Hematopoietic multipotent progenitor cell treated with erythropoietin and hydrocortisone succinate and interleukin-3 and kit ligand, for 4 days (in vitro differentiated cells): ENCODE measurements around the gene AK5.

Source experiments
- DNase-seq: peaks from one replicate; pipeline ENCODE4 v3.0.0-alpha.2; 2015

AK5 gene

DNA sequence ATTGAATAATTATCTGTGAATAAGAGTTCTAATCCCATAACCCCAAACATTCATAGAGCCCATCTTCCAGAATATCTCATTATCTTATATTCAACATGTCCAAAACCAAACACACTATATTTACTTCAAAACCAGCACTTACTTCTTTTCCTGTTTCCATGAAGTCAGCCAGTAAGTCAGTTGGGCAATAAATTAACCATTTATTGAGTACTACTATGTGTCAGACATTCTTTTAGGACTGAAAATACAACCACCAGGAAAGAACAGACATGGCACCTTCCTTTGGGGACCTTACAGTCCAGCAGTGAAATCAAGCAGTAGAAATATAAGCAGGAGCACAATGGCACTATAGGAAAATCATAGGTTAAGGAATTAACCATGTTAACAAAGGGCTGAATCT, 8.8 kb downstream of the AK5 start:
- no peak for DNase-seq

DNA sequence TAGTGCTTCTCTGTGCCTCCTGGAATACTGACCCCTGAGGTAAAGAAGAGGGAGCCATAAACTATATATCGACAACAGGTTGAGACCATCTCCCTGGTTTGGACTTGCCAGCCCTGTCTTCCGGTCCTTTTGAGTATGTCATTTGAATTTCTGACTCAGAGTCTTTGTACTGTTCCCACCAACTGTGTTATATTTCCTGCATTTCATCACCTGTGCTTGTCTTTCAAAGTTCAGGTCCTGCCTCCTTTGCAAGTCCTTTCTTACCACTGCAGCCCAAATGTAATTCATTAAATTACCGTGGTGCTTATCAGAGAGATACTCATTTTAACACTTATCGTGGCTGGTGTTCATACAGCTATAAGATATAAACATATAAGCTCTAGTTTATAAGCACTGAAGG, 10.7 kb downstream of the AK5 start:
- DNase-seq: no peak

DNA sequence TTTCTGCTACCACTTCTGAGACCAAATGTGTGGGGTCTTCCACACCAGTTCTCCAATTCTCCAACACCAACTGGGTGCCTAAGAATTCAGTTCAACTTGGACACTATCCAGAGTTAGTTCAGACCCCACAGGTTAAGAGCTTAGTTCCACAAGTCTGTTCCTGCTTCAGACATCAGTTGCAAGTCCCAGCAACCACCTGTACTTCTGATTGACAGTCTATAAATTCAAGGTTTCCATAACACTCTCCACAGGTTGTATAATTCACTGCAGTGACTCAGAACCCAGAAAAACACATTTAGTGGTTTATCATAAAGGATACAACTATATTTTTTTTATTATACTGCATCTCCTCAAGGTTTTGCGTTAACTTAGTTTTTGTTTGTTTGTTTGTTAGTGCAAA, 18.7 kb downstream of the AK5 start:
- no peak for DNase-seq

DNA sequence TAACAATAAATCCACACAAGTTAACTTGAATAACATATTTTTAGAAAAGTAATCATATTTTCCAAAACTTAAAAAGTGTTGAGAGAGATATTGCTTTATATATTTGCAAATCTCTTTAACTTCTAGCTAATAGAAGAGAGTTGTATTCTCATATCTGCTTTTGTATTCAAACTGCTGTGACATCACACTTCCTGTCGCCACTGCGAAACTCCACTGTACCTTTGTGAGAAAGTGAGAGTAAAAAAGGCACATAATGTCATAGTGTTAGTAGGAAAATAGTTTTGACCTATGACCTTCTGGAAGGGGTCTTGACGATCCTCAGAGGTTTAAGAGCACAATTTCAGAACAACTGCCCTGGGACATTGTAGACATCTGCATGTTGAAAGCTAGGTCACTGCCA, 21.6 kb downstream of the AK5 start:
- DNase-seq: no peak

DNA sequence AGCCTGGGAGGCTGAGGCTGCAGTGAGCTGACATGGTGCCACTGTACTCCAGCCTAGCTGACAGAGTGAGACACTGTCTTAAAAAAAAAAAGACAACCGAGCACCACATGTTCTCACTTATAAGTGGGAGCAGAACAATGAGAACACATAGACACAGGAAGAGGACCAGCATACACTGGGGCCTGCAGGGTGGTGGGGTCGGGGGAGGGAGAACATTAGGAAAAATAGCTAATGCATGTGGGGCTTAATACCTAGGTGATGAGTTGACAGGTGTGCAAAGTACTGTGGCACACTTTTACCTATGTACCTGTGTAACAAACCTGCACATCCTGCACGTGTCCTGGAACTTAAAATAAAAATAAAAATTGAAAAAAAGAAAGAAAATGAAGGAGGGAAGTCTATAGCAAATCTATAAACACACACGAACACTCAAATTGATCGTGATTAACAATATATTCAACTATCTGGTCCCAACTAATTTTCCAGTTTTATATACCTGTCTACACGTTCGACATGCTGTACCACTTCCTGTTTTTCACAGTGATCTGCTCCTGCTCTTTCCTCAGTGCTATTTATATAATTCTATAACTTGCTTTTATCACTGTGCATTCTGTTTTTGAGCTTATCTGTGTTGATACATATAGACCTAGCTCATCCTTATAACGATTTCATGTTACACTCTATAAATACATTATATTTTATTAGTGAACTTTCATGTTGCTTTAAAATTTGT, 27.2 kb downstream of the AK5 start:
- DNase-seq: no peak

GRCh38 chr1:77310924-77311323, 29.1 kb downstream of the AK5 start:
- DNase-seq: peak; percentile 25

GRCh38 chr1:77312364-77312763, 30.5 kb downstream of the AK5 start:
- peak; percentile 13 for DNase-seq

GRCh38 chr1:77313491-77313890, 31.7 kb downstream of the AK5 start:
- DNase-seq: peak; percentile 54

- DNase-seq: no peak
These were observed 34.2 kb downstream of the AK5 start for GRCh38 chr1:77316006-77316405.

DNA sequence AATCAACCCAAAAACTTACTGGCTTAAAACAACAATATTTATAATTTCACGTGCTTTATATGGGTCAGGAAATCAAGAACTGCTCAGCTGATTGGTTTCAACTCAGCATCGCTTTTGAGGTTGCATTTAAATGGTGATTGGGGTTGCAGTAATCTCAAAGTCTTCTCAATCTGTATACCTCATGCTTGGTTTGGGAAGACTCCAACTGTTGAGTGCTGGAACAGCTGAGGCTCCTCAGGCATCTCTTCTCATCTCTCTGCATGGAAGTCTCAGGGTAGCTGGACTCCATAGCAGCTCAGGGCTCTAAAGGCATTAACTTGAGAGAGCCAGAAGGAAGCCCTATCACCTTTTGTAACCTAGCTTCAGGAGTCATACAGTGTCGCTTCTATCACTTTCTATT, 35.1 kb downstream of the AK5 start:
- no peak for DNase-seq

- no peak for DNase-seq
These were observed 37.4 kb downstream of the AK5 start for GRCh38 chr1:77319036-77319705.

DNA sequence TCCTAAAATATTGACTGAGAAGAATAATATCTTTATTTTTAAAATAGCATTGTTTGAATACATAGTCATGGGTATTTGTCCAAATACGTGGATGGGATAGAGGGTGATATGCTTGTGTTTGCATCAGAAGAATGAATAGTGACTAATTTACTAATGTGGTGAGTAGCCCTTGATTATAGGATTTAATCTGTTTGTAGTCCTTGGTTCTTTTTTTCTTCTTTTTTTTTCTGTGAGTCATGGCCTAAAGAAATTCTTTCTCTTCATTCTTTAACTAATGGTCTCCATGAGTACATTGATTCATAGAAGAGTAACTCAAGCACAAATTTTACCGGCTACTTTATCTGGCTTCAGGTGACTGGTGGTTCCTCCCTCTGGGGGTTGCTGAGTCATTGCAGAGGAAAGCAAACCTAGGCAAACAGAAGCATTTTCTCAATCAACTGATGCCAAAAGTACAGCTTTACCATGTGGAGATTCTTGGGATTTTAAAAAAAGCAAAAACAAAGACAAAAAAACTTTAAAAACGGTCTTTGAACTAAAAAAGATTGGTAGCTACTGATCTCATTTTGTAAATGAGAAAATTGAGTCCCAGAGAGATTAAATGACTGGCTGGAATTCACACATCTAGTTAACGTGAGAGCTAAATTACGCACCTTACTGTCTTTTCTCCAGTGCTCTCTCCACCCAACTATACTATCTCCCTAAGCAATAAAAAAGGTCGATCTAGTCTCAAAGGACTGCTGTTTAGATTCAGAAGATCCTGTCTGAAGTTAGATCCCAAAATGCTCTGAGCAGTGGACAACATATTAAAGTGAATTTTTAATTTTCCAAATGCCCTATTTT, 40.5 kb downstream of the AK5 start:
- DNase-seq: peak; percentile 18

GRCh38 chr1:77333501-77333900, 51.7 kb downstream of the AK5 start:
- DNase-seq: no peak

- DNase-seq: no peak
These were observed 54.9 kb downstream of the AK5 start for GRCh38 chr1:77336729-77337128.

GRCh38 chr1:77339326-77339725, 57.5 kb downstream of the AK5 start:
- DNase-seq: no peak

DNA sequence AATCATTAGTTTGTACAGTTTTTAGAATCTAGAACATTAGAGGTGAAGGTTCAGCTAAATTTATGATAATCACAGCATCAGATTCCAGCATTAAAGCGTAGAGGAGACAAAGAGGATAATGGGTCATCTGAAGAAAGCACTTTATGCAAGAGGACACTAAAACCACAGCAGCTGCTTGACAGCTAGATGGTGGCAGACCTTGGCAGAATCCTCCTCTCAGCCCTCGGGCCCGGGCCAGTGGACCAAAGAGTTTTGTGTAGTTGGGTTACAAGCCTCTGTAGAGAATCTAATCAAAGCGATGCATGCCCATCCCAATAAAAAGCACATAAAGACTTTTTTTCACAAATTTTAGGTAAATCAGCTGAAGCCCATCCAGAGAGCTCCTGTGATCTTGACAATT, 59.4 kb downstream of the AK5 start:
- no peak for DNase-seq

- DNase-seq: no peak
These were observed 60.9 kb downstream of the AK5 start for GRCh38 chr1:77342745-77343144.

DNA sequence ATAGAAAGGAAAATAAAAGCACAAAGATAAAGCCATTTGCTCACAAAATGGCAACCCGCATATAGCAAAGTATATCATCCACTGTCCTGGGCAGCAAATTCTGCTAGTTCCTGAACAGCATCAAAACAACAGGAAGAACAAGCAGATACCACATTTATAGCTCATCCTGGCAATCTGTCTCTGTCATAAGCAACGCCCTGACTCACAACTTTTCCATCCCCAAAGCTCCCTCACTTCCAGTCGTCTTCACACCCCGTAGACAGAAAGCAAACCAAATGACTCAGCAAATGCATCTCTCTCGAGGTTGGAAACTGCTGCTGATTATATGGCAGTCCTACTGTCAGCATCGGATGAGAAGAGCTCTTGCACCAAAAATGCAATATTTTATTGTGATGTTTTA, 65.8 kb downstream of the AK5 start:
- DNase-seq: peak; percentile 38

DNA sequence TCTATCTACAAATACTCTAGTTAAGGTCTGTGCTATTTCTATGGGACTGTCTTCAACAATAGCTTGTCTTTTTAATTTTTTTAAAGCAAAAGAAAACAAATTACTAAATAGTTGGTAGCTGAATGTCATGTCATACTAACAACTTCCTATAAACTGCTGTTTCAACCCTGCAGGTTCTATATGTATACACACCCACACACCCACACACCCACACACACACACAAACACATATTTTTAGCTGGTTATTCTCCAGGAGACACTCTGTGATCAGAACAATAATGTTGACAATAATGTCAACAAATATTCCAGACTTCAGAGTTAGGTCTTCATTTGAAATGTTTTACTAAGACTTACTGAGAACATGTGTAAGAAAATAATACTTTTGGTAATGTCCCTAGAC, 66.7 kb downstream of the AK5 start:
- no peak for DNase-seq

DNA sequence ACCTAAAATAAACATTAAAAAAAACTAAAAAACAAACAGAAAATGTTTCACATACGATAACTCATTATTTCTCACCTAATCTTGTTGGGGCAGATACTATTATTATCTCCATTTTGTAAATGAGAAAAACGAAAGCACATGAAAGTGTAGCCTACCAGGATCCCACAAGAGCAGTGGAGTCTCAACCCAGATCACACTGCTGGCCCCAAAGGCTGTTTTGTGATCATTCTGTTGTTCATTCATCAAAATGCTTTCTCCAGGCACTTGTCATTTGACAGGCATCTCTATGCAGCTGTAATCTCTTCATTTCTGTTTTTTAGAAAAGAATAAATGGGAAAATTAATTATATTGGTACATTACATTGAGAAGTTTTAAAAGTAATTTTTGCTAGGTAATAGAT, 67.5 kb downstream of the AK5 start:
- no peak for DNase-seq

DNA sequence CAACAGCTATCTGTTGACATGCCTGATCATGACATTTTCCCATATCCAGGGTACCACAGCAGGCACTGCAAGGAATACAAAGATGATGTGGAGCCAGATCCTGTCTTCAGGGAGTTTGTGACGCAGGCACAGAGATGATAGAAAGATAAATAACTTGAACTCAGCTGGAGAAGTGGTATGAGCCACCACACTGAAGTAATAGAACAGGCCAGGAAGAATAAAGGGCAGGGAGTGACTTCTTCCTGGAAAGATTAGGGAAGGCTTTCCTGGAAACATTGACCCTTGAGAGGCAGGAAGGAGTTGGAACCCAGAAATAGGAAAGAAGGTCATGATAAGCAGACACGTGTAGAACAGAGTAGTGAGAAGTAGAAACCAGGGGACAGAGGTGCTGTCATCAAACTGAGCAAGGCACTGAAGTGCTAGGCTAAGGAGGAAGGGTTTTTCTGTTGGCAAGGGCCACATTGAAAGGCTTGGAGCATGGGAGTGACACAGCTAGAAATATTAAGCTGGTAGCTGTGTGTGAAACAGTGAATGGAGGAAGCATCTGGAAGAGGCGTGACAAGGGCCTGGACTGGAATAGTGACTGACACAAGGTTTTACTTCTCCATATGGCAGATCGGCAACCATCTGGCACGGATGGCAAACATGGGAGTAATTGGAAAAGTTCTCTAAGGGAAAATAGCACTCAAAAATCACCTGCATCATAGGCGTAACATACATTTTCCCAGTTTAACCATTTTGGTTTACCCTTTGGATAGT, 68.4 kb downstream of the AK5 start:
- peak; percentile 14 for DNase-seq

GRCh38 chr1:77354536-77354935, 72.7 kb downstream of the AK5 start:
- no peak for DNase-seq

GRCh38 chr1:77355010-77355409, 73.2 kb downstream of the AK5 start:
- no peak for DNase-seq
